Activated gamma-delta T cell treated with anti-CD3 and anti-CD28 coated beads, Interleukin-2, amount 50 U/mL, for 16 hours (primary cell): Measurements from ENCODE around the gene SMIM10L2A.
A peak's percentile ranks its signal among the peaks of the same experiment; 100 is the strongest.
"Not testable (repeated sequence)": the region's sequence is repeated elsewhere in the genome, so short reads cannot be mapped to it uniquely, and the experiment has no call there.

Experiments used
- DNase-seq: peaks from one replicate; pipeline ENCODE4 v3.0.0-alpha.2; 2020; ENCODE audit warnings: low read depth

SMIM10L2A gene

GRCh38 chrX:135454816-135455215 lies 33.1 kb downstream of the SMIM10L2A start:
- DNase-seq: no peak

- DNase-seq: not testable (repeated sequence)
Measured at GRCh38 chrX:135461756-135462155, 40.0 kb downstream of the SMIM10L2A start.

- DNase-seq: no peak
Measured at GRCh38 chrX:135463937-135464336, 42.2 kb downstream of the SMIM10L2A start.

GRCh38 chrX:135476378-135476777 lies 54.6 kb downstream of the SMIM10L2A start:
- DNase-seq: no peak

- peak; percentile 4 for DNase-seq
Measured at GRCh38 chrX:135477576-135477975, 55.8 kb downstream of the SMIM10L2A start.
